Heart left ventricle (tissue), 13 donors: Measurements from ENCODE around the gene PRXL2B.

ENCODE experiments used
- POLR2A ChIP-seq, 2 donors: fragments of 450-650 bp; IDR thresholded peaks; one replicate each; pipeline ENCODE4 v1.6.1; 2017; ENCODE audit warnings: antibody characterized with exemption in 2 of 2, mild to moderate bottlenecking in 2 of 2, moderate library complexity in 2 of 2
- TF ChIP-seq, protein P1 (sequence below), 12 donors: fragments of 200-600 bp; sonication (generic) in 4 of 12; IDR thresholded peaks; one replicate each; pipeline versions ENCODE4 v1.5.0 to v1.8.0; 2018 to 2022; ENCODE audit warnings: antibody characterized with exemption in 12 of 12, mild to moderate bottlenecking in 5 of 12
- donor health status: ischemic (EF 13 %, LVEDD 7.1; RV severe dilation, severe dysfunction).
- donor health status: DM: no; HTN: yes; CAD: no.
- donor health status: DM: no; HTN: no; CAD: no.
- donor health status: ischemic (EF 25% LVEDD 6.9; RV normal size, moderate dysfunction).
- donor health status: ischemic (EF 25% LVEDD 5.7; RV mildly dilated, moderate dysfunction).
- donor health status: ischemic (EF 35%, LVEDD 5.7; RV mildly dilated, moderate dysfunction).
- donor health status: nonischemic (EF 11% LVEDD 7.7; RV severe dilation, severe dysfunction).
- donor health status: DM: yes; HTN: yes; CAD: no.
- donor health status: PGD.
- donor health status: ischemic (EF 29% LVEDD 5.4; RV normal size, mild dysfunction).
- donor health status: nonischemic (EF 23%, LVEDD 6.1; RV moderate dilation, normal function).

DNA sequence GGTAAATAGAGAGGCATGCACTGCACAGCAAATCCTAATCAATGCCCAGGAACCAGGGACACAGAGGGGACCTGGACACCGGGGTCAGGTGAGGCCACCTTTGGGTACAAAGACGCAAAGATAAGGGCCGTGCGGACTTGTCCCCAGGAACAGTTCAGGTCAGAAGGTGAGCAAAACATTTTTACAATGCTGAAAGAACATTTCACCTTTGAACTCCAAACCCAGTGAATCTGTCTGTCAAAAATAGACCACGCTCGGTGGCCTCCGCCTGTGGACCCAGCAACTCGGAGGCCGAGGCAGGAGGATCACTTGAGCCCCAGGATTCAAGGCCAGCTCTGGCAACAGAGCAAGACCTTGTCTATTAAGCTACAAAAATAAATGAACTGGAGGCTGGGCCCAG is 15.2 kb upstream of the PRXL2B start:
- TF ChIP-seq, protein P1, sequence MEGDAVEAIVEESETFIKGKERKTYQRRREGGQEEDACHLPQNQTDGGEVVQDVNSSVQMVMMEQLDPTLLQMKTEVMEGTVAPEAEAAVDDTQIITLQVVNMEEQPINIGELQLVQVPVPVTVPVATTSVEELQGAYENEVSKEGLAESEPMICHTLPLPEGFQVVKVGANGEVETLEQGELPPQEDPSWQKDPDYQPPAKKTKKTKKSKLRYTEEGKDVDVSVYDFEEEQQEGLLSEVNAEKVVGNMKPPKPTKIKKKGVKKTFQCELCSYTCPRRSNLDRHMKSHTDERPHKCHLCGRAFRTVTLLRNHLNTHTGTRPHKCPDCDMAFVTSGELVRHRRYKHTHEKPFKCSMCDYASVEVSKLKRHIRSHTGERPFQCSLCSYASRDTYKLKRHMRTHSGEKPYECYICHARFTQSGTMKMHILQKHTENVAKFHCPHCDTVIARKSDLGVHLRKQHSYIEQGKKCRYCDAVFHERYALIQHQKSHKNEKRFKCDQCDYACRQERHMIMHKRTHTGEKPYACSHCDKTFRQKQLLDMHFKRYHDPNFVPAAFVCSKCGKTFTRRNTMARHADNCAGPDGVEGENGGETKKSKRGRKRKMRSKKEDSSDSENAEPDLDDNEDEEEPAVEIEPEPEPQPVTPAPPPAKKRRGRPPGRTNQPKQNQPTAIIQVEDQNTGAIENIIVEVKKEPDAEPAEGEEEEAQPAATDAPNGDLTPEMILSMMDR (IDR thresholded peaks at IDR 0.05), result no peak
- TF ChIP-seq POLR2A (IDR thresholded peaks at IDR 0.05), result no peak
